Measurements from ENCODE around the gene MGAT1. TPM values are rescaled to one million over a fixed set of nuclear protein-coding genes. Genes with fewer than 3 reads are reported as not detected.
"Not testable (repeated sequence)": the region's sequence is repeated elsewhere in the genome, so short reads cannot be mapped to it uniquely, and the experiment has no call there.

MGAT1 gene
- total and polyA plus RNA-seq, 2 experiments from 2014 or later, result 180 to 200 TPM

GRCh38 chr5:180790020-180790419 lies 12.6 kb downstream of the MGAT1 start:
- peaks cover 27% of the 10 kb centered on the region for H3K4me1 ChIP-seq (ENCODE audit: insufficient read depth)
- H3K36me3 ChIP-seq (ENCODE audit: low read depth), result peaks cover 19% of the 10 kb centered on the region; the same call in 1 of the 2 replicates
- no peak overlapping the region for H3K4me2 ChIP-seq (ENCODE audit: unreplicated experiment)
- no peak for TF ChIP-seq EZH2phosphoT487 (IDR thresholded peaks at IDR 0.05; ENCODE audit: insufficient read depth, low read depth)
- no peak for TF ChIP-seq EZH2 (IDR thresholded peaks at IDR 0.05; ENCODE audit: insufficient read depth, poor library complexity, severe bottlenecking)
- H3K27ac ChIP-seq, result no peak overlapping the region
- no peak overlapping the region for H3K9ac ChIP-seq
- H3K79me2 ChIP-seq (ENCODE audit: insufficient read depth), result peaks cover 84% of the 10 kb centered on the region
- WGBS, 2 experiments (ENCODE audit: low coverage in 1 of 2, low lambda C conversion rate in 2 of 2, missing lambda C conversion rate in 2 of 2), result 79 to 89% methylated on average over 8 of the region's 8 CpGs
- H4K20me1 ChIP-seq (ENCODE audit: insufficient read depth), result peaks cover 6% of the 10 kb centered on the region; the same call in 1 of the 2 replicates
- in situ Hi-C loops (cut with MboI), result no loop called here
- no peaks in the 10 kb centered on the region for H3K9me3 ChIP-seq (ENCODE audit: low read depth)
- no peak overlapping the region for H3K4me3 ChIP-seq
- H3K27me3 ChIP-seq (replicated peaks; ENCODE audit: insufficient read depth), result no peaks in the 10 kb centered on the region
- H3K9me2 ChIP-seq (ENCODE audit: insufficient read depth), result no peaks in the 10 kb centered on the region
- H3F3A ChIP-seq (ENCODE audit: insufficient read depth), result peaks cover 36% of the 10 kb centered on the region
- DNase-seq, result no peak
- H2AFZ ChIP-seq, result no peak overlapping the region

GRCh38 chr5:180788651-180789410 lies 13.8 kb downstream of the MGAT1 start:
- peaks cover 31% of the 10 kb centered on the region for H3K4me1 ChIP-seq (ENCODE audit: insufficient read depth)
- H3K4me3 ChIP-seq; H3K9me3 ChIP-seq (ENCODE audit: low read depth); H4K20me1 ChIP-seq (ENCODE audit: insufficient read depth); H3K4me2 ChIP-seq (ENCODE audit: unreplicated experiment); DNase-seq; H3K9me2 ChIP-seq (ENCODE audit: insufficient read depth); H3K27ac ChIP-seq; H3K9ac ChIP-seq; in situ Hi-C loops (cut with MboI); H3K27me3 ChIP-seq (replicated peaks; ENCODE audit: insufficient read depth); H2AFZ ChIP-seq: not testable (repeated sequence)
- WGBS, 2 experiments (ENCODE audit: low coverage in 1 of 2, low lambda C conversion rate in 2 of 2, missing lambda C conversion rate in 2 of 2), result 63 to 64% methylated on average over 19 of the region's 19 CpGs
- H3K36me3 ChIP-seq (ENCODE audit: low read depth), result peaks cover 12% of the 10 kb centered on the region; the same call in 1 of the 2 replicates
- H3F3A ChIP-seq (ENCODE audit: insufficient read depth), result peaks cover 40% of the 10 kb centered on the region
- H3K79me2 ChIP-seq (ENCODE audit: insufficient read depth), result peaks cover 72% of the 10 kb centered on the region

- WGBS, 2 experiments (ENCODE audit: low coverage in 1 of 2, low lambda C conversion rate in 2 of 2, missing lambda C conversion rate in 2 of 2), result 72 to 80% methylated on average over 19 to 20 of the region's 20 CpGs
- Histone ChIP-seq H3K4me2 (ENCODE audit: unreplicated experiment) (no peak overlapping the region), H4K20me1 (ENCODE audit: insufficient read depth) (no peaks in the 10 kb centered on the region; the same call in 1 of the 2 replicates), H3K9me3 (ENCODE audit: low read depth) (no peaks in the 10 kb centered on the region), H3K27ac (peak overlapping the region; percentile 98), H3K9me2 (ENCODE audit: insufficient read depth) (no peaks in the 10 kb centered on the region), H2AFZ (no peak overlapping the region), H3K79me2 (ENCODE audit: insufficient read depth) (peaks cover 63% of the 10 kb centered on the region), H3K27me3 (replicated peaks; ENCODE audit: insufficient read depth) (no peaks in the 10 kb centered on the region), H3K4me1 (ENCODE audit: insufficient read depth) (peaks cover 31% of the 10 kb centered on the region), H3F3A (ENCODE audit: insufficient read depth) (peaks cover 40% of the 10 kb centered on the region), H3K36me3 (ENCODE audit: low read depth) (peaks cover 12% of the 10 kb centered on the region; the same call in 1 of the 2 replicates), H3K9ac (peak overlapping the region; percentile 82; the same call in 1 of the 2 replicates), H3K4me3 (no peak overlapping the region)
- DNase-seq, result no peak
- in situ Hi-C loops (cut with MboI), result no loop called here
- TF ChIP-seq EZH2phosphoT487 (IDR thresholded peaks at IDR 0.05; ENCODE audit: insufficient read depth, low read depth) (no peak), EZH2 (IDR thresholded peaks at IDR 0.05; ENCODE audit: insufficient read depth, poor library complexity, severe bottlenecking) (no peak)
Observed at GRCh38 chr5:180787711-180788431, 14.7 kb downstream of the MGAT1 start.

- Histone ChIP-seq H3K9me3 (ENCODE audit: low read depth) (no peaks in the 10 kb centered on the region), H3K79me2 (ENCODE audit: insufficient read depth) (peaks cover 52% of the 10 kb centered on the region), H2AFZ (peak overlapping the region; percentile 57), H4K20me1 (ENCODE audit: insufficient read depth) (no peaks in the 10 kb centered on the region; the same call in 1 of the 2 replicates), H3K9me2 (ENCODE audit: insufficient read depth) (no peaks in the 10 kb centered on the region), H3K36me3 (ENCODE audit: low read depth) (peaks cover 12% of the 10 kb centered on the region; the same call in 1 of the 2 replicates), H3K4me1 (ENCODE audit: insufficient read depth) (peaks cover 31% of the 10 kb centered on the region), H3K9ac (peak overlapping the region; percentile 82), H3K27me3 (replicated peaks; ENCODE audit: insufficient read depth) (no peaks in the 10 kb centered on the region), H3K27ac (peak overlapping the region; percentile 98), H3K4me3 (no peak overlapping the region), H3F3A (ENCODE audit: insufficient read depth) (peaks cover 40% of the 10 kb centered on the region), H3K4me2 (ENCODE audit: unreplicated experiment) (peak overlapping the region; percentile 91)
- TF ChIP-seq EZH2 (IDR thresholded peaks at IDR 0.05; ENCODE audit: insufficient read depth, poor library complexity, severe bottlenecking), result no peak
- no peak for TF ChIP-seq EZH2phosphoT487 (IDR thresholded peaks at IDR 0.05; ENCODE audit: insufficient read depth, low read depth)
- in situ Hi-C loops (cut with MboI), result no loop called here
- DNase-seq, result peak; percentile 43
- WGBS, 2 experiments (ENCODE audit: low coverage in 1 of 2, low lambda C conversion rate in 2 of 2, missing lambda C conversion rate in 2 of 2), result 31 to 33% methylated on average over 20 to 21 of the region's 21 CpGs
Observed at GRCh38 chr5:180786531-180787398, 15.8 kb downstream of the MGAT1 start.

Data from GM23248 (cell line).